Measurements from ENCODE around the gene LDHAL6A. TPM values are rescaled to one million over a fixed set of nuclear protein-coding genes. Genes with fewer than 3 reads are reported as not detected.

The LDHAL6A gene
- polyA plus RNA-seq, 1 donor from 2014 or later: not detected

DNA sequence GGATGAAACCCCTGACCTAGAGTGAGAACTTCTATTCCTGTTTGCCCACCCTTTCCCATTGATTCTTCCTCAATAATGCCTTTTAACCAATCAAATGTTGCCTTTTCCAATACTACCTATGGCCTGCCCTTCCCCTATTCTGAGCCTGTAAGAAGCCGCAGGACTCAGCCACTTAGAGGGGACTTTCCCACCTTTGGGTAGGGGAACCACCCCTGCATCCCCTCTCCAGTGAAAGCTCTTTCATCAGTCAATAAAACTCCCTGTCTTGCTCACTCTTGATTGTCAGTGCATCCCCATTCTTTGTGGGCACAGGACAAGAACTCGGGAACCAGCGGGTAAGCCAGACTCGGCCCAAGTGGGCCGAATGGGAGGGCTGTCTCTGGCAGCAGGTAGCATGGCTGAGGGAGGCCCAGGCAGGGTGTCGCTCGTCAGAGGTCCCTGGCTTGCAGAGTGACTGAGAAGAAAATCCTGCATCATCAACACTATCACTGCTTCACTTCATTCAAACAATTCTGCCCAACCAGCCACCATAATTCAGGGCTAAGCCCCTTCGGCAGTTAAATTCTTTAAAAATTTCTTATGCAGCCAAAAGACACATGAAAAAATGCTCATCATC lies 30.4 kb downstream of the LDHAL6A start:
- no peaks in the 10 kb centered on the region for H3F3A ChIP-seq (ENCODE audit: insufficient read depth, low read length, poor library complexity, severe bottlenecking)
- no peaks in the 10 kb centered on the region for H4K20me1 ChIP-seq (ENCODE audit: insufficient read depth)
- H3K79me2 ChIP-seq (replicated peaks; ENCODE audit: insufficient read depth, low read length): no peaks in the 10 kb centered on the region
- H3K27me3 ChIP-seq (ENCODE audit: insufficient read depth, low read depth, low read length): no peaks in the 10 kb centered on the region
- no peaks in the 10 kb centered on the region for H3K9me2 ChIP-seq (ENCODE audit: insufficient read depth, low read length)
- no peak for TF ChIP-seq MXI1 (conservative IDR thresholded peaks at IDR 0.05; ENCODE audit: poor library complexity, severe bottlenecking)
- TF ChIP-seq, protein P1, sequence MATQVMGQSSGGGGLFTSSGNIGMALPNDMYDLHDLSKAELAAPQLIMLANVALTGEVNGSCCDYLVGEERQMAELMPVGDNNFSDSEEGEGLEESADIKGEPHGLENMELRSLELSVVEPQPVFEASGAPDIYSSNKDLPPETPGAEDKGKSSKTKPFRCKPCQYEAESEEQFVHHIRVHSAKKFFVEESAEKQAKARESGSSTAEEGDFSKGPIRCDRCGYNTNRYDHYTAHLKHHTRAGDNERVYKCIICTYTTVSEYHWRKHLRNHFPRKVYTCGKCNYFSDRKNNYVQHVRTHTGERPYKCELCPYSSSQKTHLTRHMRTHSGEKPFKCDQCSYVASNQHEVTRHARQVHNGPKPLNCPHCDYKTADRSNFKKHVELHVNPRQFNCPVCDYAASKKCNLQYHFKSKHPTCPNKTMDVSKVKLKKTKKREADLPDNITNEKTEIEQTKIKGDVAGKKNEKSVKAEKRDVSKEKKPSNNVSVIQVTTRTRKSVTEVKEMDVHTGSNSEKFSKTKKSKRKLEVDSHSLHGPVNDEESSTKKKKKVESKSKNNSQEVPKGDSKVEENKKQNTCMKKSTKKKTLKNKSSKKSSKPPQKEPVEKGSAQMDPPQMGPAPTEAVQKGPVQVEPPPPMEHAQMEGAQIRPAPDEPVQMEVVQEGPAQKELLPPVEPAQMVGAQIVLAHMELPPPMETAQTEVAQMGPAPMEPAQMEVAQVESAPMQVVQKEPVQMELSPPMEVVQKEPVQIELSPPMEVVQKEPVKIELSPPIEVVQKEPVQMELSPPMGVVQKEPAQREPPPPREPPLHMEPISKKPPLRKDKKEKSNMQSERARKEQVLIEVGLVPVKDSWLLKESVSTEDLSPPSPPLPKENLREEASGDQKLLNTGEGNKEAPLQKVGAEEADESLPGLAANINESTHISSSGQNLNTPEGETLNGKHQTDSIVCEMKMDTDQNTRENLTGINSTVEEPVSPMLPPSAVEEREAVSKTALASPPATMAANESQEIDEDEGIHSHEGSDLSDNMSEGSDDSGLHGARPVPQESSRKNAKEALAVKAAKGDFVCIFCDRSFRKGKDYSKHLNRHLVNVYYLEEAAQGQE (IDR thresholded peaks at IDR 0.05; ENCODE audit: borderline replicate concordance): no peak
- no peak for TF ChIP-seq SMC3 (conservative IDR thresholded peaks at IDR 0.05; ENCODE audit: poor library complexity)
- no peak for TF ChIP-seq TAF1 (IDR thresholded peaks at IDR 0.05; ENCODE audit: low read depth)
- TF ChIP-seq EP300 (conservative IDR thresholded peaks at IDR 0.05; ENCODE audit: poor library complexity, severe bottlenecking): no peak
- no peak for TF ChIP-seq EZH2 (IDR thresholded peaks at IDR 0.05; ENCODE audit: borderline replicate concordance, insufficient read depth, low read length, poor library complexity, severe bottlenecking)
- TF ChIP-seq RAD21 (conservative IDR thresholded peaks at IDR 0.05): no peak
- TF ChIP-seq, protein P2, sequence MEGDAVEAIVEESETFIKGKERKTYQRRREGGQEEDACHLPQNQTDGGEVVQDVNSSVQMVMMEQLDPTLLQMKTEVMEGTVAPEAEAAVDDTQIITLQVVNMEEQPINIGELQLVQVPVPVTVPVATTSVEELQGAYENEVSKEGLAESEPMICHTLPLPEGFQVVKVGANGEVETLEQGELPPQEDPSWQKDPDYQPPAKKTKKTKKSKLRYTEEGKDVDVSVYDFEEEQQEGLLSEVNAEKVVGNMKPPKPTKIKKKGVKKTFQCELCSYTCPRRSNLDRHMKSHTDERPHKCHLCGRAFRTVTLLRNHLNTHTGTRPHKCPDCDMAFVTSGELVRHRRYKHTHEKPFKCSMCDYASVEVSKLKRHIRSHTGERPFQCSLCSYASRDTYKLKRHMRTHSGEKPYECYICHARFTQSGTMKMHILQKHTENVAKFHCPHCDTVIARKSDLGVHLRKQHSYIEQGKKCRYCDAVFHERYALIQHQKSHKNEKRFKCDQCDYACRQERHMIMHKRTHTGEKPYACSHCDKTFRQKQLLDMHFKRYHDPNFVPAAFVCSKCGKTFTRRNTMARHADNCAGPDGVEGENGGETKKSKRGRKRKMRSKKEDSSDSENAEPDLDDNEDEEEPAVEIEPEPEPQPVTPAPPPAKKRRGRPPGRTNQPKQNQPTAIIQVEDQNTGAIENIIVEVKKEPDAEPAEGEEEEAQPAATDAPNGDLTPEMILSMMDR (IDR thresholded peaks at IDR 0.05; ENCODE audit: poor library complexity, severe bottlenecking): no peak
- TF ChIP-seq POLR2AphosphoS5 (IDR thresholded peaks at IDR 0.05): no peak
- no peak overlapping the region for H3K4me2 ChIP-seq (ENCODE audit: low read length)
- H2AFZ ChIP-seq (ENCODE audit: low read depth, low read length): no peak overlapping the region
- no peak overlapping the region for H3K27ac ChIP-seq (ENCODE audit: low read length)
- peaks cover 11% of the 10 kb centered on the region for H3K36me3 ChIP-seq (ENCODE audit: insufficient read depth, low read length)
- no peaks in the 10 kb centered on the region for H3K9me3 ChIP-seq (ENCODE audit: low read length)
- H3K9ac ChIP-seq (ENCODE audit: low read length): no peak overlapping the region
- H3K4me3 ChIP-seq (ENCODE audit: low read length): no peak overlapping the region

DNA sequence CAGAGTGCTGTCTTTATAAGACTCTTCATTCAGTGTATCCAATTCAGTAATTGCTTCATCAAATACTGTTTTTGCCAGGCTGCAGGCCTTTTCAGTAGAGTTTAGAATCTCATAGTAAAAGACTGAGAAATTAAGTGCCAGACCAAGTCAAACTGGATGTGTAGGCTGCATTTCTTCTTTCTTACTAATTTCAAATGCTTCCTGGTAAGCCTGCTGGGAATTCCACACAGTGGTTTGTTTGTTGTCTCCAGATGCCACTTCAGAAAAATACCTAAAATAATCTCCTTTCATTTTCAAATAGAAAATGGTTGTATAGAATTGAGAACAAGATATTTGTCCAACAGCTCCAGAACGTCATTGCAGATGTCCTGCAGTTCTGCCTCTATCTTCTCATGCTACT lies 34.7 kb downstream of the LDHAL6A start:
- TF ChIP-seq POLR2AphosphoS5 (IDR thresholded peaks at IDR 0.05) (no peak), RAD21 (conservative IDR thresholded peaks at IDR 0.05) (no peak), EP300 (conservative IDR thresholded peaks at IDR 0.05; ENCODE audit: poor library complexity, severe bottlenecking) (no peak), SMC3 (conservative IDR thresholded peaks at IDR 0.05; ENCODE audit: poor library complexity) (no peak), EZH2 (IDR thresholded peaks at IDR 0.05; ENCODE audit: borderline replicate concordance, insufficient read depth, low read length, poor library complexity, severe bottlenecking) (no peak), MXI1 (conservative IDR thresholded peaks at IDR 0.05; ENCODE audit: poor library complexity, severe bottlenecking) (no peak), TAF1 (IDR thresholded peaks at IDR 0.05; ENCODE audit: low read depth) (no peak)
- TF ChIP-seq, protein P1 (IDR thresholded peaks at IDR 0.05; ENCODE audit: borderline replicate concordance): no peak
- TF ChIP-seq, protein P2 (IDR thresholded peaks at IDR 0.05; ENCODE audit: poor library complexity, severe bottlenecking): no peak
- no peaks in the 10 kb centered on the region for H3K79me2 ChIP-seq (replicated peaks; ENCODE audit: insufficient read depth, low read length)

More for the DNA sequence above, 34.7 kb downstream of the LDHAL6A start:
- Histone ChIP-seq H3K27me3 (ENCODE audit: insufficient read depth, low read depth, low read length) (no peaks in the 10 kb centered on the region), H3K9me2 (ENCODE audit: insufficient read depth, low read length) (no peaks in the 10 kb centered on the region), H3K9me3 (ENCODE audit: low read length) (no peaks in the 10 kb centered on the region), H3K9ac (ENCODE audit: low read length) (no peak overlapping the region), H3K27ac (ENCODE audit: low read length) (no peak overlapping the region), H3K4me3 (ENCODE audit: low read length) (no peak overlapping the region), H3F3A (ENCODE audit: insufficient read depth, low read length, poor library complexity, severe bottlenecking) (no peaks in the 10 kb centered on the region), H2AFZ (ENCODE audit: low read depth, low read length) (no peak overlapping the region), H3K36me3 (ENCODE audit: insufficient read depth, low read length) (no peaks in the 10 kb centered on the region), H4K20me1 (ENCODE audit: insufficient read depth) (no peaks in the 10 kb centered on the region), H3K4me2 (ENCODE audit: low read length) (no peak overlapping the region)

Measured in neural cell (in vitro differentiated cells).